Neural progenitor cell (in vitro differentiated cells): ENCODE results near the gene UTRN. TPM values are rescaled to one million over a fixed set of nuclear protein-coding genes. Genes with fewer than 3 reads are reported as not detected.

Experiments used
- DNase-seq: peaks from one replicate; pipeline ENCODE4 v3.0.0-alpha.2; 2016; ENCODE audit warnings: low spot score
- H2AFZ ChIP-seq: fragments of 200-600 bp; sonication (generic); replicated peaks from 2 replicates; pipeline ENCODE4 v1.6.1; 2016; ENCODE audit warnings: antibody characterized with exemption
- H3F3A ChIP-seq: fragments of 200-600 bp; sonication (generic); 2 replicates; pipeline ENCODE4 v1.6.1; 2016; ENCODE audit warnings: antibody characterized with exemption, low read depth
- H3K27ac ChIP-seq: fragments of 200-600 bp; sonication (generic); 2 replicates; pipeline ENCODE4 v1.5.1; 2016; ENCODE audit warnings: mild to moderate bottlenecking
- H3K27me3 ChIP-seq: fragments of 200-600 bp; sonication (generic); 2 replicates; pipeline ENCODE4 v1.6.1; 2016; ENCODE audit warnings: mild to moderate bottlenecking, moderate library complexity
- H3K36me3 ChIP-seq: fragments of 200-600 bp; sonication (generic); 2 replicates; pipeline ENCODE4 v1.5.1; 2016
- H3K4me1 ChIP-seq: fragments of 200-600 bp; sonication (generic); 2 replicates; pipeline ENCODE4 v1.6.1; 2016; ENCODE audit warnings: mixed run types
- H3K4me2 ChIP-seq: fragments of 200-600 bp; sonication (generic); 2 replicates; pipeline ENCODE4 v1.6.1; 2016
- H3K4me3 ChIP-seq: fragments of 200-600 bp; sonication (generic); 2 replicates; pipeline ENCODE4 v1.5.1; 2016
- H3K79me2 ChIP-seq: fragments of 200-600 bp; sonication (generic); 2 replicates; pipeline ENCODE4 v1.6.1; 2016; ENCODE audit warnings: low read depth
- H3K9ac ChIP-seq: fragments of 200-600 bp; sonication (generic); 2 replicates; pipeline ENCODE4 v1.6.1; 2016
- H3K9me3 ChIP-seq: fragments of 200-600 bp; sonication (generic); 2 replicates; pipeline ENCODE4 v1.5.1; 2016; ENCODE audit warnings: low read depth
- H4K20me1 ChIP-seq: fragments of 200-600 bp; sonication (generic); 2 replicates; pipeline ENCODE4 v1.6.1; 2016; ENCODE audit warnings: low read depth
- H3K27ac Mint-ChIP-seq: 3 replicates; pipeline ENCODE4 v1.8.0; 2021; ENCODE audit warnings: mixed read lengths
- H3K27me3 Mint-ChIP-seq: 2 replicates; pipeline ENCODE4 v1.8.0; 2022; ENCODE audit warnings: low read depth, mild to moderate bottlenecking, inconsistent platforms, moderate library complexity, mixed read lengths; ENCODE audit not compliant: insufficient read depth
- H3K36me3 Mint-ChIP-seq: 3 replicates; pipeline ENCODE4 v1.8.0; 2021; ENCODE audit warnings: mixed read lengths
- H3K4me1 Mint-ChIP-seq: 3 replicates; pipeline ENCODE4 v1.8.0; 2021; ENCODE audit warnings: mixed read lengths
- H3K4me3 Mint-ChIP-seq: 3 replicates; pipeline ENCODE4 v1.8.0; 2021; ENCODE audit warnings: mild to moderate bottlenecking, moderate library complexity, mixed read lengths
- H3K9me3 Mint-ChIP-seq: 3 replicates; pipeline ENCODE4 v1.8.0; 2020; ENCODE audit warnings: mixed read lengths
- CTCF ChIP-seq: fragments of 200-600 bp; sonication (generic); IDR thresholded peaks from 2 replicates; pipeline ENCODE4 v1.5.1; 2017; ENCODE audit warnings: antibody characterized with exemption, mild to moderate bottlenecking
- EZH2 ChIP-seq: fragments of 200-600 bp; sonication (generic); IDR thresholded peaks from 2 replicates; pipeline ENCODE4 v1.6.1; 2017; ENCODE audit warnings: antibody characterized with exemption, mild to moderate bottlenecking, moderate library complexity
- EZH2phosphoT487 ChIP-seq: fragments of 200-600 bp; sonication (generic); IDR thresholded peaks from 2 replicates; pipeline ENCODE4 v1.6.1; 2017; ENCODE audit warnings: antibody characterized with exemption
- total RNA-seq: library from RNA; depleted of rRNA; stranded (reverse); fragments of >200 nt; gene quantifications from 2 replicates; pipeline ENCODE4 v1.2.3, GENCODE V29; 2015; ENCODE audit warnings: low replicate concordance

The UTRN gene
- total RNA-seq, 1 donor from 2014 or later: 44.3 TPM

GRCh38 chr6:144315226-144315980 is 30.3 kb downstream of the UTRN start:
- Histone ChIP-seq H3K4me3 (no peak overlapping the region), H3K27me3 (no peaks in the 10 kb centered on the region), H3K4me2 (no peak overlapping the region), H3K27ac (no peak overlapping the region), H3F3A (no peaks in the 10 kb centered on the region), H2AFZ (no peak overlapping the region), H3K9ac (no peak overlapping the region), H4K20me1 (no peaks in the 10 kb centered on the region), H3K4me1 (peaks cover 3% of the 10 kb centered on the region), H3K79me2 (no peaks in the 10 kb centered on the region), H3K36me3 (no peaks in the 10 kb centered on the region), H3K9me3 (no peaks in the 10 kb centered on the region)
- Mint-ChIP-seq H3K27ac (no peak overlapping the region), H3K4me1 (peaks cover 10% of the 10 kb centered on the region), H3K27me3 (peaks cover 5% of the 10 kb centered on the region), H3K9me3 (no peaks in the 10 kb centered on the region), H3K36me3 (peaks cover 2% of the 10 kb centered on the region), H3K4me3 (no peak overlapping the region)
- TF ChIP-seq EZH2: no peak
- no peak for TF ChIP-seq CTCF
- no peak for TF ChIP-seq EZH2phosphoT487
- no peak for DNase-seq

- Mint-ChIP-seq H3K36me3 (peaks cover 4% of the 10 kb centered on the region), H3K4me1 (peaks cover 13% of the 10 kb centered on the region), H3K27ac (no peak overlapping the region), H3K4me3 (no peak overlapping the region), H3K27me3 (peaks cover 5% of the 10 kb centered on the region), H3K9me3 (no peaks in the 10 kb centered on the region)
- H3K9ac ChIP-seq: no peak overlapping the region
- no peak overlapping the region for H2AFZ ChIP-seq
- H3F3A ChIP-seq: no peaks in the 10 kb centered on the region
- no peak overlapping the region for H3K27ac ChIP-seq
- H3K27me3 ChIP-seq: no peaks in the 10 kb centered on the region
- no peaks in the 10 kb centered on the region for H3K9me3 ChIP-seq
- H3K36me3 ChIP-seq: no peaks in the 10 kb centered on the region
- no peak overlapping the region for H3K4me3 ChIP-seq
- H3K79me2 ChIP-seq: no peaks in the 10 kb centered on the region
- H3K4me1 ChIP-seq: peaks cover 10% of the 10 kb centered on the region
- H4K20me1 ChIP-seq: no peaks in the 10 kb centered on the region
- DNase-seq: no peak
- no peak overlapping the region for H3K4me2 ChIP-seq
- no peak for TF ChIP-seq EZH2
- TF ChIP-seq EZH2phosphoT487: no peak
- no peak for TF ChIP-seq CTCF
Observed at GRCh38 chr6:144315981-144316861, 31.1 kb downstream of the UTRN start.

- no peaks in the 10 kb centered on the region for H3K9me3 ChIP-seq
- Mint-ChIP-seq H3K4me3 (no peak overlapping the region), H3K36me3 (peaks cover 4% of the 10 kb centered on the region), H3K27ac (no peak overlapping the region), H3K27me3 (peaks cover 5% of the 10 kb centered on the region), H3K4me1 (peaks cover 13% of the 10 kb centered on the region), H3K9me3 (no peaks in the 10 kb centered on the region)
- peaks cover 2% of the 10 kb centered on the region for H3F3A ChIP-seq
- H4K20me1 ChIP-seq: peaks cover 3% of the 10 kb centered on the region
- no peaks in the 10 kb centered on the region for H3K27me3 ChIP-seq
- TF ChIP-seq EZH2: no peak
- TF ChIP-seq EZH2phosphoT487: no peak
- TF ChIP-seq CTCF: no peak
- H3K4me2 ChIP-seq: no peak overlapping the region
- H3K4me1 ChIP-seq: peaks cover 10% of the 10 kb centered on the region
- no peak overlapping the region for H3K9ac ChIP-seq
- H3K79me2 ChIP-seq: no peaks in the 10 kb centered on the region
- no peak overlapping the region for H2AFZ ChIP-seq
- no peak for DNase-seq
- no peak overlapping the region for H3K4me3 ChIP-seq
- no peak overlapping the region for H3K27ac ChIP-seq
- no peaks in the 10 kb centered on the region for H3K36me3 ChIP-seq
Observed at GRCh38 chr6:144316862-144317195, 31.7 kb downstream of the UTRN start.
